IMR-90 (cell line): ENCODE data around the gene DPEP1.

Source experiments
- CEBPB ChIP-seq: IDR thresholded peaks from 2 replicates; pipeline ENCODE4 v1.6.1; 2012; ENCODE audit warnings: low read depth, low read length, improper control_type of control experiment
- CTCF ChIP-seq: conservative IDR thresholded peaks from 2 replicates; pipeline ENCODE4 v1.5.1; 2012; ENCODE audit warnings: mild to moderate bottlenecking, low read depth, low read length, improper control_type of control experiment
- MAFK ChIP-seq: IDR thresholded peaks from 2 replicates; pipeline ENCODE4 v1.6.1; 2012; ENCODE audit warnings: low read depth, low read length, improper control_type of control experiment
- MAZ ChIP-seq: IDR thresholded peaks from 2 replicates; pipeline ENCODE4 v1.6.1; 2012; ENCODE audit warnings: low read depth, mild to moderate bottlenecking, low read length, improper control_type of control experiment, moderate library complexity, borderline replicate concordance
- POLR2A ChIP-seq: IDR thresholded peaks from 2 replicates; pipeline ENCODE4 v1.6.1; 2012; ENCODE audit warnings: mild to moderate bottlenecking, low read depth, low read length
- RAD21 ChIP-seq: IDR thresholded peaks from 2 replicates; pipeline ENCODE4 v1.6.1; 2012; ENCODE audit warnings: low read length, improper control_type of control experiment
- RFX5 ChIP-seq: IDR thresholded peaks from 2 replicates; pipeline ENCODE4 v1.8.0; 2012; ENCODE audit warnings: low read depth, mild to moderate bottlenecking, low read length, moderate library complexity
- TF ChIP-seq, protein P1 (sequence below): fragments of 150-350 bp; IDR thresholded peaks from 2 replicates; pipeline ENCODE4 v1.6.1; 2017; ENCODE audit warnings: mild to moderate bottlenecking, antibody characterized with exemption, low read length, low read depth
- TF ChIP-seq, protein P2 (sequence below): fragments of 150-350 bp; IDR thresholded peaks from 2 replicates; pipeline ENCODE4 v1.6.1; 2016; ENCODE audit warnings: low read depth, mild to moderate bottlenecking, low read length, moderate library complexity, borderline replicate concordance

- TF ChIP-seq MAFK (no peak), POLR2A (no peak), CTCF (no peak), MAZ (no peak), RAD21 (no peak), CEBPB (no peak), RFX5 (no peak)
- TF ChIP-seq, protein P1, sequence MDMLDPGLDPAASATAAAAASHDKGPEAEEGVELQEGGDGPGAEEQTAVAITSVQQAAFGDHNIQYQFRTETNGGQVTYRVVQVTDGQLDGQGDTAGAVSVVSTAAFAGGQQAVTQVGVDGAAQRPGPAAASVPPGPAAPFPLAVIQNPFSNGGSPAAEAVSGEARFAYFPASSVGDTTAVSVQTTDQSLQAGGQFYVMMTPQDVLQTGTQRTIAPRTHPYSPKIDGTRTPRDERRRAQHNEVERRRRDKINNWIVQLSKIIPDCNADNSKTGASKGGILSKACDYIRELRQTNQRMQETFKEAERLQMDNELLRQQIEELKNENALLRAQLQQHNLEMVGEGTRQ: no peak
- TF ChIP-seq, protein P2, sequence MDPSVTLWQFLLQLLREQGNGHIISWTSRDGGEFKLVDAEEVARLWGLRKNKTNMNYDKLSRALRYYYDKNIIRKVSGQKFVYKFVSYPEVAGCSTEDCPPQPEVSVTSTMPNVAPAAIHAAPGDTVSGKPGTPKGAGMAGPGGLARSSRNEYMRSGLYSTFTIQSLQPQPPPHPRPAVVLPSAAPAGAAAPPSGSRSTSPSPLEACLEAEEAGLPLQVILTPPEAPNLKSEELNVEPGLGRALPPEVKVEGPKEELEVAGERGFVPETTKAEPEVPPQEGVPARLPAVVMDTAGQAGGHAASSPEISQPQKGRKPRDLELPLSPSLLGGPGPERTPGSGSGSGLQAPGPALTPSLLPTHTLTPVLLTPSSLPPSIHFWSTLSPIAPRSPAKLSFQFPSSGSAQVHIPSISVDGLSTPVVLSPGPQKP: no peak
These were observed 57.3 kb downstream of the DPEP1 start for GRCh38 chr16:89670496-89671431.
